Measurements from ENCODE around the gene PPP4R1. TPM values are rescaled to one million over a fixed set of nuclear protein-coding genes. Genes with fewer than 3 reads are reported as not detected.

The PPP4R1 gene
- total RNA-seq, 1 experiment from 2014 or later, result 106 TPM

DNA sequence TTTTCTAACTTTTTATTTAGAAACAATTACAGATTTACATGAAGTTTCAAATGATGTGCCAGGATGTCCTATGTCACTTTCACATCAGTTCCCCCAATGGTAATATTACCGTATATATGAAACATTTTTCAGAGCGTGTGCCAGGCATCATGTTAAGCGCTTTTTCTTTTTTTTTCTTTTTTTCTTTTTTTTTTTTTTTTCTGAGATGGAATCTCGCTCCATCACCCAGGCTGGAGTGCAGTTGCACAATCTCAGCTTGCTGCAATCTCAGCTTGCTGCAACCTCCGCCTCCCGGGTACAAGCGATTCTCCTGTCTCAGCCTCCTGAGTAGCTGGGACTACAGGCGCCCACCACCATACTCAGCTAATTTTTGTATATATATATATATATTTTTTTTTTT is 5.6 kb upstream of the PPP4R1 start:
- Histone ChIP-seq H2BK20ac (ENCODE audit: low read depth, low read length, poor library complexity, severe bottlenecking) (no peak overlapping the region), H3K4ac (ENCODE audit: low read depth, low read length) (no peak overlapping the region), H2AK5ac (ENCODE audit: insufficient read length, low read length) (no peak overlapping the region), H3K9ac (ENCODE audit: extremely low read depth, insufficient read length, low read length) (no peak overlapping the region), H3K79me1 (ENCODE audit: insufficient read depth, low read depth, low read length, poor library complexity, severe bottlenecking) (no peaks in the 10 kb centered on the region), H3K9me3 (ENCODE audit: control insufficient read depth, low read depth, low read length) (no peaks in the 10 kb centered on the region), H2BK15ac (ENCODE audit: low read depth, low read length) (no peak overlapping the region), H4K20me1 (ENCODE audit: control insufficient read depth, insufficient read depth, insufficient read length) (no peaks in the 10 kb centered on the region), H4K5ac (ENCODE audit: insufficient read length, low read depth, low read length) (no peak overlapping the region), H3K18ac (ENCODE audit: insufficient read length, low read depth, low read length) (no peak overlapping the region), H3K27ac (ENCODE audit: insufficient read length, low read depth, low read length) (no peak overlapping the region), H3K4me1 (ENCODE audit: insufficient read depth, low read length) (0 out of 2 replicates have a peak, but pooled peaks cover 2% of the 10 kb centered on the region), H3K23me2 (ENCODE audit: insufficient read length, low read depth, low read length, poor library complexity, severe bottlenecking) (no peaks in the 10 kb centered on the region), H3K56ac (ENCODE audit: insufficient read length, low read depth, low read length) (no peak overlapping the region), H3T11ph (ENCODE audit: low read length) (no peak overlapping the region), H3K23ac (ENCODE audit: insufficient read length, low read depth, low read length) (no peak overlapping the region), H2BK5ac (ENCODE audit: insufficient read length, low read length) (no peak overlapping the region), H2BK12ac (ENCODE audit: insufficient read length, low read depth, low read length) (no peak overlapping the region), H3K14ac (ENCODE audit: insufficient read depth, low read length) (no peak overlapping the region), H3K4me2 (ENCODE audit: insufficient read depth, insufficient read length, low read length) (no peak overlapping the region), H4K91ac (ENCODE audit: insufficient read length, low read depth, low read length) (no peak overlapping the region), H4K8ac (replicated peaks; ENCODE audit: insufficient read length, low read depth, low read length) (no peak overlapping the region), H2BK120ac (ENCODE audit: low read depth, low read length, poor library complexity, severe bottlenecking) (no peak overlapping the region), H2AFZ (ENCODE audit: low read length) (no peak overlapping the region), H3K79me2 (ENCODE audit: insufficient read depth, low read length) (no peaks in the 10 kb centered on the region), H3K27me3 (ENCODE audit: insufficient read depth, low read length) (no peaks in the 10 kb centered on the region)
- no peaks in the 10 kb centered on the region; a peak in 1 of 5 replicates for H3K9me3 Mint-ChIP-seq
- WGBS (ENCODE audit: extremely low coverage, insufficient read length, low lambda C conversion rate), result no CpG with 5 or more reads among the region's 8 CpGs
- H3K27ac Mint-ChIP-seq, result no peak overlapping the region
- TF ChIP-seq, protein P1, sequence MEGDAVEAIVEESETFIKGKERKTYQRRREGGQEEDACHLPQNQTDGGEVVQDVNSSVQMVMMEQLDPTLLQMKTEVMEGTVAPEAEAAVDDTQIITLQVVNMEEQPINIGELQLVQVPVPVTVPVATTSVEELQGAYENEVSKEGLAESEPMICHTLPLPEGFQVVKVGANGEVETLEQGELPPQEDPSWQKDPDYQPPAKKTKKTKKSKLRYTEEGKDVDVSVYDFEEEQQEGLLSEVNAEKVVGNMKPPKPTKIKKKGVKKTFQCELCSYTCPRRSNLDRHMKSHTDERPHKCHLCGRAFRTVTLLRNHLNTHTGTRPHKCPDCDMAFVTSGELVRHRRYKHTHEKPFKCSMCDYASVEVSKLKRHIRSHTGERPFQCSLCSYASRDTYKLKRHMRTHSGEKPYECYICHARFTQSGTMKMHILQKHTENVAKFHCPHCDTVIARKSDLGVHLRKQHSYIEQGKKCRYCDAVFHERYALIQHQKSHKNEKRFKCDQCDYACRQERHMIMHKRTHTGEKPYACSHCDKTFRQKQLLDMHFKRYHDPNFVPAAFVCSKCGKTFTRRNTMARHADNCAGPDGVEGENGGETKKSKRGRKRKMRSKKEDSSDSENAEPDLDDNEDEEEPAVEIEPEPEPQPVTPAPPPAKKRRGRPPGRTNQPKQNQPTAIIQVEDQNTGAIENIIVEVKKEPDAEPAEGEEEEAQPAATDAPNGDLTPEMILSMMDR (conservative IDR thresholded peaks at IDR 0.05), result no peak
- H3K27me3 Mint-ChIP-seq (ENCODE audit: low read depth), result no peaks in the 10 kb centered on the region
- no peak overlapping the region for H3K4me3 Mint-ChIP-seq
- no peak for DNase-seq
- no peaks in the 10 kb centered on the region; a peak in 1 of 7 replicates for H3K36me3 Mint-ChIP-seq (ENCODE audit: insufficient read depth in 1 of 3, low read depth in 3 of 3)
- peaks cover 21 to 23% of the 10 kb centered on the region in 2 experiments for H3K4me1 Mint-ChIP-seq

Data from H9 (cell line).